Lower lobe of right lung (tissue), 2 donors: Measurements from ENCODE around the gene AQP12A. TPM values are rescaled to one million over a fixed set of nuclear protein-coding genes. Genes with fewer than 3 reads are reported as not detected.

Source experiments
- ATAC-seq, 2 donors: fragments of 200-7000 bp; cut with Tn5 transposase; one replicate each; pipeline ENCODE4 v1.9.1; 2020 to 2022; ENCODE audit warnings: mild to moderate bottlenecking in 2 of 2, moderate library complexity in 2 of 2
- DNase-seq: peaks from one replicate; pipeline ENCODE4 v3.0.0-alpha.2; 2020
- H3K27ac ChIP-seq: fragments of 200-600 bp; one replicate; pipeline ENCODE4 v1.8.0; 2022
- H3K27me3 ChIP-seq: fragments of 200-600 bp; one replicate; pipeline ENCODE4 v1.8.0; 2022; ENCODE audit warnings: low read depth
- H3K36me3 ChIP-seq: fragments of 200-600 bp; one replicate; pipeline ENCODE4 v1.8.0; 2022; ENCODE audit warnings: mild to moderate bottlenecking
- H3K4me1 ChIP-seq: fragments of 200-600 bp; one replicate; pipeline ENCODE4 v1.8.0; 2022
- H3K4me3 ChIP-seq: fragments of 200-600 bp; one replicate; pipeline ENCODE4 v1.8.0; 2022; ENCODE audit warnings: mild to moderate bottlenecking
- H3K9me3 ChIP-seq: fragments of 200-600 bp; one replicate; pipeline ENCODE4 v1.8.0; 2022
- CTCF ChIP-seq: fragments of 200-600 bp; IDR thresholded peaks from one replicate; pipeline ENCODE4 v1.8.0; 2022; ENCODE audit warnings: antibody characterized with exemption, mild to moderate bottlenecking
- intact Hi-C: fragments of 100-400 bp; cut with DNase I; formaldehyde crosslinking; loops from one replicate; pipeline ENCODE4 v1.11.0; 2022
- total RNA-seq: library from RNA; stranded (reverse); fragmentation: NEBNext Ultra II Directional; extraction: Animal tissue kit (Norgen Biotek cat#: 25700); gene quantifications from one replicate; pipeline ENCODE4 v1.2.1, GENCODE V29; 2021
- donor health status: DM: no; HTN: yes; CAD: no; lungs with severe emphysema.

Gene AQP12A
- total RNA-seq, 1 donor from 2014 or later = not detected

GRCh38 chr2:240723851-240724250, 32.2 kb downstream of the AQP12A start:
- Histone ChIP-seq H3K27ac (no peak overlapping the region), H3K4me3 (no peak overlapping the region), H3K27me3 (peaks cover 5% of the 10 kb centered on the region), H3K4me1 (no peaks in the 10 kb centered on the region), H3K9me3 (no peaks in the 10 kb centered on the region), H3K36me3 (no peaks in the 10 kb centered on the region)
- ATAC-seq = no peak
- no peak for DNase-seq
- intact Hi-C loops = no loop called here
- TF ChIP-seq CTCF = no peak

GRCh38 chr2:240724431-240724830, 32.8 kb downstream of the AQP12A start:
- Histone ChIP-seq H3K4me1 (no peaks in the 10 kb centered on the region), H3K27me3 (peaks cover 7% of the 10 kb centered on the region), H3K36me3 (no peaks in the 10 kb centered on the region), H3K9me3 (no peaks in the 10 kb centered on the region), H3K27ac (no peak overlapping the region), H3K4me3 (no peak overlapping the region)
- intact Hi-C loops = no loop called here
- no peak for DNase-seq
- no peak for ATAC-seq
- TF ChIP-seq CTCF = no peak

GRCh38 chr2:240725266-240725665, 33.6 kb downstream of the AQP12A start:
- H3K4me3 ChIP-seq = no peak overlapping the region
- TF ChIP-seq CTCF = no peak
- ATAC-seq (no peak), DNase-seq (no peak)
- peaks cover 7% of the 10 kb centered on the region for H3K27me3 ChIP-seq
- intact Hi-C loops = no loop called here
- H3K27ac ChIP-seq = no peak overlapping the region
- no peaks in the 10 kb centered on the region for H3K36me3 ChIP-seq
- H3K9me3 ChIP-seq = no peaks in the 10 kb centered on the region
- H3K4me1 ChIP-seq = no peaks in the 10 kb centered on the region

- Histone ChIP-seq H3K27ac (no peak overlapping the region), H3K4me3 (no peak overlapping the region), H3K27me3 (peaks cover 7% of the 10 kb centered on the region), H3K4me1 (no peaks in the 10 kb centered on the region), H3K9me3 (no peaks in the 10 kb centered on the region), H3K36me3 (no peaks in the 10 kb centered on the region)
- no peak for ATAC-seq
- intact Hi-C loops = no loop called here
- TF ChIP-seq CTCF = no peak
- DNase-seq = no peak
Observed at GRCh38 chr2:240725671-240726070, 34.0 kb downstream of the AQP12A start.

- ATAC-seq = no peak
- no peak for DNase-seq
- H3K4me3 ChIP-seq = no peak overlapping the region
- no peaks in the 10 kb centered on the region for H3K4me1 ChIP-seq
- H3K9me3 ChIP-seq = no peaks in the 10 kb centered on the region
- no peak for TF ChIP-seq CTCF
- H3K27me3 ChIP-seq = peaks cover 11% of the 10 kb centered on the region
- H3K36me3 ChIP-seq = no peaks in the 10 kb centered on the region
- intact Hi-C loops = no loop called here
- no peak overlapping the region for H3K27ac ChIP-seq
Observed at GRCh38 chr2:240726876-240727275, 35.2 kb downstream of the AQP12A start.

GRCh38 chr2:240727439-240727838, 35.8 kb downstream of the AQP12A start:
- TF ChIP-seq CTCF = no peak
- Histone ChIP-seq H3K36me3 (no peaks in the 10 kb centered on the region), H3K27ac (no peak overlapping the region), H3K27me3 (peaks cover 11% of the 10 kb centered on the region), H3K4me1 (no peaks in the 10 kb centered on the region), H3K9me3 (no peaks in the 10 kb centered on the region), H3K4me3 (no peak overlapping the region)
- ATAC-seq (no peak), DNase-seq (no peak)
- intact Hi-C loops = no loop called here
